COLO668 (cell line): Measurements from ENCODE around the gene SCLT1.

Experiments
- DNase-seq: peaks from one replicate; lab custom pipeline; 2025; ENCODE audit not compliant: unreplicated experiment; lab: John Stamatoyannopoulos, UW

The SCLT1 gene

DNA sequence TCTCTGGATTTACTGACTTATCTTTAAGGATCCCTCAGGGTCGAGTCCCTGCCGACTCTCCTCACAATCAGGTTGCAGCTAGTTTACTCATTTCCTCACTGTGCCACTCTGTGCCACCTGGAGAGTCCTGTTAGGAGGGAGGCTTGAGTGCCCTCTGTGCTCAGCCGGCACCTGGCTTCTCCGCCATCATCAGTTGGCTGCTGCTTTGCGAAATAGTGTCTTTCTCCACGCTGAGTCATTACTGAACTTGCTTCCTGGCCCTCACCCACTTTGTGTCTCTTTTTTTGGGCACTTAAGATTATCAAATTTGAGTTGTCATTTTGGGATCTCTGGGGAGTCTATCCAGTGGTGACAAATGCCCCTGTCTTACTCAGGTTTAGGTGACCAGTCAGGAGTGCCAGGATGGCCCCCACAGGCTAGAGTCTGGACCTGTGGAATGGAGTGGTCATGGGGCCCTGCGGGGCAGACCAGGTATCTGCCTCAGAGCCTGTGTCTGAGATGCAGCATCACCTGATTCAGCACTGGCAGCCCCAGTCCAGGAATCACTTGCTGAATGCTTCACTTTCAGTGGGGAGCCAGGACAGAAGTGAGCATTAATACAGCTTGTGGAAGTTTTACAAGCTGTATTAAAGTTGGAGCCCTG is 246.1 kb downstream of the SCLT1 start:
- peak; percentile 77 for DNase-seq

DNA sequence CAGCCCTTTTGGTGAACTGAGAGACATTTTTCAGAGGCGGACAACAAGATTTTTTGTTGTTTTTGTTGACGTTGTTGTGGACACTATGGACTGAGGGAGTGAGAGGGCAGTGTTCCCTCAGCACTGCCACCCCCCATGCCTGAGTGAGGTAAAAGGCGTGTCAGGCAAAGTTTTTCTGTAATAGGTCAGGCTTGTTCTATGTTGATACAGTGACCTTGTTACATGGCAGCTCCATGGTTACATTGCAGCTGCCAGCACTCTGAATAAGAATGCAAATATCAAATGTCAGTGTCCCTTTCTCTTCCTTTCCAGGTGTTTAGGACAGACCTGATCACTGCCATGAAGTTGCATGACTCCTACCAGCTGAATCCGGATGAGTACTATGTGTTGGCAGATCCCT is 247.3 kb downstream of the SCLT1 start:
- peak; percentile 80 for DNase-seq

DNA sequence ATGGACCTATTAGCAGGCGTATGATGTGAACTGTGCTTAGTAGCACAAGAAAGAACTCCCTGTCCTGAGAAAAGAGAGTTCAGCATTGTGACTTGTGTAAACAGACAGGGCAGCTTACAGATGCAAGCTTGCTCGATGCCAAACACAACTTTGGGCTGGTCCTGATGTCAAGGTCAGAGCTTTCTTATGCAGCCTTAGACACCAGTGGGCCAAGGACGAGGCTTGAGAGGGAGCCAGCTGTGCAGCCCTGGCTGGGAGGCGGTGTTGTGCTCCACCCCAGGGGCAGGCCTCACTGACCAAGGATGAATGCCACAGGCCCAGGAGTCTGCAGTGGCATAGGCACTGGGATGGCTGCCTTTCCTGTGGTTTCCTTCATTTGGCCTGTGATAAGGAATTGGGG is 248.4 kb downstream of the SCLT1 start:
- peak; percentile 14 for DNase-seq

DNA sequence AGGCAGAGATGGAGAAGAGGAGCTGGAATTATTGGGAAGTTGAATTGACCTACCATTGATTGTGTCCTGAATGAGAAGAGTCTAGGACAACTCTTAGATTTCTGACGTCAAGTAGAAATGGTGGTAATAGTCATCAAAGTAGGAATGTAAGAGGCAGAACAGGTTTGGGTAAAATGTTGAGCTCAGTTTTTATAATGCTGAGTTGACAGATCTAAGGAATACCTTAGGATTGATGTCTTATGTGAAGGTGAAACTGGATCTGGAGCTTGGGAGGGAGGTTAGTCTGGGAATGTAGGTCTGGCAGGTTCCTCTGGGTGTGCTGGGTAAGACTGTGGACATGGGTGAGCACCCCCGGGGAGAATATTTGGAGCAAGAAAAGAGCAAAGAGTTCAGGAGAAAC is 251.9 kb downstream of the SCLT1 start:
- DNase-seq, result no peak

DNA sequence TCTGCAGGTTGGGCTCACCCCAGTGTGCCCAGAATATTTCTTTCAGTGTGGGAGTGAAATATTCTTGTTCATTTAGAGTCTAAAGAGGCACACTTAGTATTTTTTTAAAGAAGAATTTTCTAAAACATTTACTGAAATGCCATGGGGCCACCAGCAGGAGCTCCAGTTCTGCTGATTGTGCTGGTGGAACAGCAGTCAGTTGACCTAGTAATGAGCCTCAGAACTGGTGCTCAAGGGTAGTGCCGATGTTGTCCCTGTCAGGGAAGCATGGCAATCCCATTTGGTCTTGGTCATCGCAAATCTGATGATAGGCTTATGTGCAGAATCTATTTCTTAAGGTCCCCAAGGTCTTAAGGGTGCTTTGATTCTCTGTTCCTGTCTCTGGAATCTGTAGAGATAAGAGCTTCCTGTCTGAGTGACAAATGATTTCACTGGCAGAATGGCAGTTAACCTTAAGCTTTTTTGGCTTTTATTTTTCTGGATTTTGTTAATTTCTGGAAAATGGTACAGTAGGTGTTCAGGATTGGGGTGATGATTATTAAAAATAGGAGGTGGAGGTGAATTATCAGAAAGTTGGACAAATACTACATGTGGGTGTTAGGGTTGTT is 252.5 kb downstream of the SCLT1 start:
- no peak for DNase-seq

DNA sequence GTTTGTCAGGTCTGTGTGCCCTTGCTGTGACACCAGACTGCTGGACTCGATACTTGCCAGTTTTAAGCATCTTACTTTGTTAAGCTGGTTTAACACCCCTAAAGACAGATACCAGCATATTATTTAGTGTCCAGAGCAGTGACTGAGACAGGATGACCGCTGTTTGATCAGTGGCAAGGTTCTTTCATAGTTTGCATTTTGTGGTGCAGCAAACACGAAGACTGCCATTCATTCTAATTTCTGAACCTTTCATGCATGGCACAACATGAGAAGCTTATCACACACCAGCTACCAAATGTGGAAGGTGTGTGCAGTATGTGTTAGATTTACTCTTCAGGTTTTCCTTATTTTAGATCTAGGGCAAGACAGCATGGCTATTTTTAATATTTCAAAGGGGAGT is 255.7 kb downstream of the SCLT1 start:
- no peak for DNase-seq

DNA sequence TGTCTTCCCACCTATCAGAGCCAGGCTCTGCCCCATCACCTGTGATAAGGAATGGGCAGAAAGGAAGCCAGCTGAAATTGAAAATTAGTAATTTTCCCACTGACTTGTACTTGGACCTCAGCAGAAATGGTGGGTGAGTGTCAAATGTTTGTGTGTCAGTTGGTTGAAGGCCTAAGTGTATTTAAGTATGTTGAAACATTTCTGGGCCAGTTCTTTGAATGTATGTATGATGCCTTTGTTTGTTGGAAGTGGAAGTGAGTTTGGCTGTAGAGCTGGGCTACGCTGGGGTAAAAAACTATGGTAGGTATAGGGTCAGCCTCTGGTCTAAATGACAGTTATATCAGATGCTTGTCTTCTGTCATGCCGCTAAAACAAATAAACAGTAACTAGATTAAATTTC is 256.1 kb downstream of the SCLT1 start:
- no peak for DNase-seq

DNA sequence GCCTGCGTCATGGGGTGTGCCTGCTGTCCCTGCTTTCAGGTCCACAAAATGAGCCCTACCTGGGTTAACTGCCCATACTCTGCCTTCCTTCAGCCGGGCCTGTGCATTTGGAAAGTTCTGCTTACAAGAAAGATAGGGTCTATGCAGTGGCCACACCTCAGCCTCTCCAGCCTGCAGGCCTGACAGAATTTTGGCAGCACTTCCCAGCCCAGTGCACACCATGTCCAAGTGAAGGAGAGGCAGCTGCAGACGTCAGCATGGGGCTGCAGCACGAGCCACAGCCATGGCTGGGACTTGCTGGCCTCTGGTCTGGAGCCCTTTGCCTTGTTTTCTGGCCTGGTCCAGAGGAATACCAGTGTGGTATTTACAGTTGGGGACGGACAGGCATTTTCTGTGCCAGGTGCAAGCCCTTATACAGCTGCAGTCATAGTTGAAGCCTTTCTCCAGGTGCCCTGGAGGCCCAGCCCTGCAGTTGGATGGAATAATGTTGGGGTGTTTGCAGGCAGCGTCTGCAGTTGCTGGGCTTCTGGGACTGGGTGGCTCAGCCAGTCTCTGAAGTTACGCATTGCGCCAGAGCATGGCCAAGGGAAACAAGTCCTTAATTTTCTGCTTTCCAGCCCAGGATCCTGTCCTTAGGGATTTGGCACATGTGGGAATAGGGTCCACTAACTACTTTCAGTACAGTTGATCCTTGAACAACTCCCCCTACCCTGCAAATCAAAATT is 257.7 kb downstream of the SCLT1 start:
- DNase-seq, result peak; percentile 20
